ENCODE measurements around the gene C12orf43. TPM values are rescaled to one million over a fixed set of nuclear protein-coding genes. Genes with fewer than 3 reads are reported as not detected.

C12orf43 gene
- total RNA-seq, 1 experiment from 2014 or later: 11.3 TPM

DNA sequence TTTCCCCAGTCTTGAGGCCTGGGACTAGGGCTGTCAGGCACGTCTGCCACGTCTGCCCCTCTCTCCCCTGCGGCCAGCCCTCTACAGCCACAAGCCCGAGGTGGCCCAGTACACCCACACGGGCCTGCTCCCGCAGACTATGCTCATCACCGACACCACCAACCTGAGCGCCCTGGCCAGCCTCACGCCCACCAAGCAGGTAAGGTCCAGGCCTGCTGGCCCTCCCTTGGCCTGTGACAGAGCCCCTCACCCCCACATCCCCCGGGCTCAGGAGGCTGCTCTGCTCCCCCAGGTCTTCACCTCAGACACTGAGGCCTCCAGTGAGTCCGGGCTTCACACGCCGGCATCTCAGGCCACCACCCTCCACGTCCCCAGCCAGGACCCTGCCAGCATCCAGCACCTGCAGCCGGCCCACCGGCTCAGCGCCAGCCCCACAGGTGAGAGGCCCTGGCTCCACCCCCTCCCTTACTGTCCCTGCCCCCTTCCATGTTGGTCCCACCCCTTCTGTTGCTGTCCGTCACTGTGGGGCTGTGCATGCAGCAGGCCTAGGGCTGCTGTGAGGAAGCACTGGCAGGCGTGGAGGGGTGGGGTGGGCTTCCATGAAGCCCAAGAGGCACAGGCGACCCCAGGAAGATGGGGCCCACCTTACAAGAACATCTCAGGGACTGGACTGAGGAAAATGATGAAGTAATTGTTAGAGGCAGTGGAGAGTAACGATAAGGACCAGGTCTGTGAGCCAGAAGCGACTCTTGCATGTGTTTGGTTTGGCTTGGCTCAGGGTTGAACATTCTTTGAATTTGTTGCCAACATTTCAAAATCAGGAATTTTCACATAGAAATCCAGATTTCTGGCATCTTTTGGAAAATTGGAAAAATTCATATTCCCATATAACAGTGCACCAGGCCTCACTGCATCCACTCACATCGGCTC, 16.8 kb downstream of the C12orf43 start:
- DNase-seq (ENCODE audit: low read depth): no peak

GRCh38 chr12:120998435-120998834, 17.9 kb downstream of the C12orf43 start:
- DNase-seq (ENCODE audit: low read depth): no peak

- DNase-seq (ENCODE audit: low read depth): no peak
Observed at GRCh38 chr12:120997448-120997847, 18.8 kb downstream of the C12orf43 start.

GRCh38 chr12:120996133-120996746, 20.0 kb downstream of the C12orf43 start:
- DNase-seq (ENCODE audit: low read depth): no peak

- DNase-seq (ENCODE audit: low read depth): peak; percentile 7
Observed at GRCh38 chr12:120994589-120995337, 21.5 kb downstream of the C12orf43 start.

GRCh38 chr12:120994059-120994458, 22.2 kb downstream of the C12orf43 start:
- no peak for DNase-seq (ENCODE audit: low read depth)

- DNase-seq (ENCODE audit: low read depth): no peak
Observed at GRCh38 chr12:120993496-120993895, 22.8 kb downstream of the C12orf43 start.

GRCh38 chr12:120992989-120993388, 23.3 kb downstream of the C12orf43 start:
- no peak for DNase-seq (ENCODE audit: low read depth)

GRCh38 chr12:120991965-120992364, 24.3 kb downstream of the C12orf43 start:
- DNase-seq (ENCODE audit: low read depth): no peak

DNA sequence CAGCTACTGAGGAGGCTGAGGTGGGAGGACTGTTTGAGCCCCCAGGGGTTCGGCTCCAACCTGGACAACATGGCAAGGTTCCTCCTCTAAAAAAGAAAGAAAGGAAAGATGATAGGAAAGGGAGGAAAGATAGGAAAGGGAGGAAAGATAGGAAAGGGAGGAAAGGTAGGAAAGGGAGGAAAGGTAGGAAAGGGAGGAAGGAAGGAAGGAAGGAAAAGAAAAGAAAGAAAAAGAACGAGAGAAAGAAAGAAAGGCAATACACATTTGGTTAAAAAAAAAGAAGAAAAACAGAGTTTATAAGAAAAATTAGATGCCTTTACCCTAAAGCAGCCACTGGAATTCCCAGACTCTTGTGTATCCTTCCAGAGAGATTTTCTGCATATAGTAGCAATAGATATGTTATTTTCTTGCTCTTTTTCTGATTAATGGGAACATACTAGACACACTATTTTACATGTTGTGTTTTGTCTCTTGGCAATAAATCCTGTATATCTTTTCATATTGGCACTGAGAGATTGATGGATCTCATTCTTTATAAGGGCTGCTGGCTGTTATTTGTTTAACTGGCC, 25.7 kb downstream of the C12orf43 start:
- no peak for DNase-seq (ENCODE audit: low read depth)

GRCh38 chr12:120989687-120990086, 26.6 kb downstream of the C12orf43 start:
- no peak for DNase-seq (ENCODE audit: low read depth)

DNA sequence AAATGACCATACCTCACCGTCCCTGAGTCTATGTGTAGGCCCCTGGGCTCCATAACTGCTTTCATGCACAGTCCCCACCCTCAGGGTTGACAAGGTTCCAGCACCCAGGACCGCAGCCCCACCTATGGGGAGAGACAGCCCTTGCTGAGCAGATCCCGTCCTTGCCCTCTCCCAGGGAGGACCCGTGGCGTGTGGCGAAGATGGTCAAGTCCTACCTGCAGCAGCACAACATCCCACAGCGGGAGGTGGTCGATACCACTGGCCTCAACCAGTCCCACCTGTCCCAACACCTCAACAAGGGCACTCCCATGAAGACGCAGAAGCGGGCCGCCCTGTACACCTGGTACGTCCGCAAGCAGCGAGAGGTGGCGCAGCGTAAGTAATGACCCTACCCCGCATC, 27.6 kb downstream of the C12orf43 start:
- no peak for DNase-seq (ENCODE audit: low read depth)

- DNase-seq (ENCODE audit: low read depth): no peak
Observed at GRCh38 chr12:120988234-120988633, 28.1 kb downstream of the C12orf43 start.

- DNase-seq (ENCODE audit: low read depth): no peak
Observed at GRCh38 chr12:120984351-120984898, 31.9 kb downstream of the C12orf43 start.

DNA sequence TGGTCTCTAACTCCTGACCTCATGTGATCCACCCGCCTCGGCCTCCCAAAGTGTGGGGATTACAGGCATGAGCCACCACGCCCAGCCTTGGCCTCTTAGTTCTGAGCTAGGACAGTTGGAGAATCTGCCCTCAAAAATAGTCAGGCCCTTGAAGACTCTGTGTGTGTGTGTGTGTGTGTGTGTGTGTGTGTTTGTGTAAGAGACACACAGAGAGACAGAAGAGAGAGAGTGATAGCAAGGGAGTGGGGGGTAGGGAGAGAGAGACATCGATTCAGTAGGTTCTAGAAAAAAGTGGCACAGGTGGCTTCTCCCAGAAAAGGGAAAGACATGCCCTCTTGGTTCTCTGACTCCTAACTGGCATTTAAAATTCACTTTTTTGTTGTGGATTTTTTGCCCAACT, 32.5 kb downstream of the C12orf43 start:
- no peak for DNase-seq (ENCODE audit: low read depth)

GRCh38 chr12:120982659-120983058, 33.6 kb downstream of the C12orf43 start:
- DNase-seq (ENCODE audit: low read depth): no peak

GRCh38 chr12:120981407-120981941, 34.8 kb downstream of the C12orf43 start:
- DNase-seq (ENCODE audit: low read depth): no peak

- no peak for DNase-seq (ENCODE audit: low read depth)
Observed at GRCh38 chr12:120980800-120981368, 35.4 kb downstream of the C12orf43 start.

- no peak for DNase-seq (ENCODE audit: low read depth)
Observed at GRCh38 chr12:120979862-120980696, 36.2 kb downstream of the C12orf43 start.

- no peak for DNase-seq (ENCODE audit: low read depth)
Observed at GRCh38 chr12:120979220-120979861, 36.9 kb downstream of the C12orf43 start.
